Measurements from ENCODE around the gene ZNF468.
"Not testable (repeated sequence)": the region's sequence is repeated elsewhere in the genome, so short reads cannot be mapped to it uniquely, and the experiment has no call there.

ZNF468 gene

GRCh38 chr19:52857378-52858191 is at the start of gene ZNF468:
Gene ZNF468, minus strand, starts transcription at chr19:52857619. Its CDS starts 3,347 bp downstream, at chr19:52854272.
- peak; percentile 99 for ATAC-seq

GRCh38 chr19:52904052-52904780 is 46.8 kb upstream of the ZNF468 start:
- not testable (repeated sequence) for ATAC-seq

DNA sequence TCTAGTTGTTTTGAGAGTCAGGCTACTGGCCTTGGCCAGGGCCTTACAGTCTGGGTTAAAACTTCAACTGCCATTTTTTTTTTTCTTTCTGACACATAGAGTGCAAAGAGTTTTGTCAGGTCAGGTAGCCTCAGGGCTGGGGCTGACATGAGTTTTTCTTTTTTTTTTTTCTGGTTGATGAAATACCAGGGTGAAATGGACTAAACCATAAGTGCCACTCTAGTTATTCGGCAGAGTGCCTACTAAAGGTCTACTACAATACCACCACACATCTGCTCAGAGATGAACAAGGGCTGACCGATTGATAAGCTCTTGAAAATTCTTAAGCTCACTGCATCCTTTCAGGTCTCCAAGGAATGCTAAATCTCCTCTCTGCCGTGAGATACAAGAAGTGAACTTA is 44.4 kb upstream of the ZNF468 start:
- no peak for ATAC-seq

DNA sequence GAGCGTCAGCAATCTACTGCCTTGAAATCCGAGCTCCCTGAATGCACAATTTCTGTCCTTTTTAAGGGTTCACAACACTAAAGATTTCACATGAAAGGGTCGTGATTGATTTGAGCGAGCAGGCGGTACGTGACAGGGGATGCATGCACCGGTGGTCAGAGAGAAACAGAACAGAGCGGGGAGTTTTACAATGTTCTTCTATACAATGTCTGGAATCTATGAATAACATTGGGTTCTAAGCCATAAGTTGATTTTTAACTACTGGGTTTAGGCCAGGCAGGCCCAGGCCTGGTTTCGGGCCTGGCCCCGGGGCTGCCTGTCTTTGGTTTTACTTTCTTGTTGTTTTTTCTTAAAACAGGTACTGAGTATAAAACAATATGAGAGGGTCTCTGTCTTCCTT is 41.2 kb upstream of the ZNF468 start:
- ATAC-seq = not testable (repeated sequence)

DNA sequence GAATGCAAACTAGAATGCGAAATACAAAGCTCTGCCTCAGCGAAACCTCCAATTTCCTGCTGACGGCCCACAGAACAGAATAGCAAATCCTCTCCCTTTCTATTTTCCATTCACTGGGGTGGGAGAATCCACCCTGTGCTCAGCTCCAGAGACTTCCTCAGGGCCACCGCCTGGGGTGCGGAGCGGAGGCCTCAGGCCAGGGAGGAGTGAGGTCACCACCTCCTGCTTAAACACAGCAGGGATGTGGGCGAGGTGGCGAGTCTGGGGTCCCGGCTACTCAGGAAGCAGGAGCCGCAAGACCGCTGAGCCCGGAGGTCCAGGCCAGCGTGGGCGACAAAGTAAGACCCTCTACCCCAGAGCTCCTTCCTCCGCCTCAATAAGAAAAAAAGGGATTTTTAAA is 40.7 kb upstream of the ZNF468 start:
- no peak for ATAC-seq

- ATAC-seq = peak; percentile 100
Observed at GRCh38 chr19:52897138-52897935, 39.9 kb upstream of the ZNF468 start, which contains the start of gene ZNF320. Gene ZNF320, minus strand, starts transcription at chr19:52897635. Its CDS starts 7,380 bp downstream, at chr19:52890255.

- no peak for ATAC-seq
Observed at GRCh38 chr19:52896431-52897137, 39.2 kb upstream of the ZNF468 start.

DNA sequence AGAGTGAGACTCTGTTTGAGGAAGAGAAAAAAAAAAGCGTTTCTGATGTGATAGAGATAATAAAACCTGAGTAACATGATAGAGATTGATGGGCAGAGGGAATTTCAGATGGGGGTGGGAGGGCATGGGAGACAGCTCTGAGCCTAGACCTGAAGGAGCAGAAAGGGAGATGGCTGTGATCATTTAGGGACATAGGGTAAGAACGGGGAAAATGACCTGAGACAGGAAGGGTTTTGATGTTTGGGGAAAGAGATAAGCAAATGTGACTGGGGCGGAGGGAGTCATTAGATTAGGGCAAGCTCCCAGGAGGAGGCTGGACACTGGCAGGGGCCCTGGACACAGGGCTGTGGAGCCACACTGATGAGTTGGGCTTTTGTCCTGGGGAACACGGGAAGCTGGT is 33.9 kb upstream of the ZNF468 start:
- no peak for ATAC-seq

DNA sequence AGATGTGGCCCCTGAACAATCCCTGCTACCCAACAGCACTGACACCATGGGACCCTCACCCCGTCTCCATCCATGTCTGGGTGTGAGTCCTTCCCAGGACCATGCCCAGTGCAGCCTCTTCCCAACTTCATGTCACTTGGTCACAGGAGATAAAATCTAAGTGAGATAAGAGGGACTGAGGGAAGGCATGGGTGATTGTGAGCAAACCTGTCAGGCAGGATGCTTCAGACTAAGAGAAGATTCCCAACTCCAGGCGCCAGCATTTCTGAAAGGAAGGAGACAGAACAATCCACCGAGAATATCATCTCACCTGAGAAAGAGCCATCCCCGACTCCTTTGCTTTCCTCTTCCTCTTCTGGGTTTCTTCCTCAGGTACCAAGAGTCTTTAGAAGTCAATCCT is 32.5 kb upstream of the ZNF468 start:
- ATAC-seq = no peak

- no peak for ATAC-seq
Observed at GRCh38 chr19:52889076-52889475, 31.7 kb upstream of the ZNF468 start.

DNA sequence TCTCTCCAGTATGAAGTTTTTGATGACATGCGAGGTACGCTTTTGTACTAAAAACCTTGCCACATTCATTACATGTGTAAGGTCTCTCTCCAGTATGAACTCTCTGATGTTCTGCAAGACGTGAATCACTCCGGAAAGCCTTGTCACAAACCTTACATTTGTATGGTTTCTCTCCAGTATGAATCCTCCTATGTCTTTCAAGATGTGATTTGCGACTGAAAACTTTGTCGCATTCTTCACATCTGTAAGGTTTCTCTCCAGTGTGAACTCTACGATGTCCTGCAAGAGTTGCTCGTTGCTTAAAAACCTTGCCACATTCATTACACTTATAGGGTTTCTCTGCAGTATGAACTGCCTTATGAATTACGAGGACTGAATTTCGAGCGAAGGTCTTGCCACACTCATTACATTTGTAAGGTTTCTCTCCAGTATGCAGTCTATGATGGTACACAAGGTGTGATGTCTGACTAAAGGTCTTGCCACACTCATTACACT is 23.5 kb upstream of the ZNF468 start:
- ATAC-seq = no peak

DNA sequence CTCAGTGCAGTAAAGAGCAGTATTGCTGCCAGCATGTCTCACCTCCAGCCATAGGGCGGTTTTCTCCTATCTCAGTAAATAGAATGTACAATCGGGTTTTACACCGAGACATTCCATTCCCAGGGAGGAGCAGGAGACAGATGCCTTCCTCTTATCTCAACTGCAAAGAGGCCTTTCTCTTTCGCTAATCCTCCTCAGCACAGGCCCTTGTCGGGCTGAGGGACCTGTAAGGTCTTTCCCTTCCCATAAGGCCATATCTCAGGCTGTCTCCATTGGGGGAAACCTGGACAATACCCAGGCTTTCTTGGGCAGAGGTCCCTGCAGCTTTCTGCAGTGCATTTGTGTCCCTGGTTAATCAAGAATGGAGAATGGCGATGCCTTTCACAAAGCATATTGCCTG is 15.6 kb upstream of the ZNF468 start:
- not testable (repeated sequence) for ATAC-seq

GRCh38 chr19:52871466-52871865 is 14.0 kb upstream of the ZNF468 start:
- no peak for ATAC-seq

DNA sequence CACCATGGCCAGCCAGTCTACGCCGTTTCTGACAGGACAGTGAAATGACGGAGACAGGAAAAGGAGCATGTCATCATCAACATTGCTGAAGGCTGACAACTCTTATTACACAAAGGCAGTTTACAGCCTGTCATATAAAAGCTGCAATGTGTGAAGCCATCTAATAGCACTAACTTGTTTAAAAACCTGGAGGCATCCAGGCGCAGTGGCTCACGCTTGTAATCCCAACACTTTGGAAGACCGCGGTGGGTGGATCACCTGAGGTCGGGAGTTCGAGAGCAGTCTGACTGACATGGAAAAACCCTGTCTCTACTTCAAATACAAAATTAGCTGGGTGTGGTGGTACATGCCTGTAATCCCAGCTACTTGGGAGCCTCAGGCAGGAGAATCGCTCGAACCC is 10.6 kb upstream of the ZNF468 start:
- not testable (repeated sequence) for ATAC-seq

DNA sequence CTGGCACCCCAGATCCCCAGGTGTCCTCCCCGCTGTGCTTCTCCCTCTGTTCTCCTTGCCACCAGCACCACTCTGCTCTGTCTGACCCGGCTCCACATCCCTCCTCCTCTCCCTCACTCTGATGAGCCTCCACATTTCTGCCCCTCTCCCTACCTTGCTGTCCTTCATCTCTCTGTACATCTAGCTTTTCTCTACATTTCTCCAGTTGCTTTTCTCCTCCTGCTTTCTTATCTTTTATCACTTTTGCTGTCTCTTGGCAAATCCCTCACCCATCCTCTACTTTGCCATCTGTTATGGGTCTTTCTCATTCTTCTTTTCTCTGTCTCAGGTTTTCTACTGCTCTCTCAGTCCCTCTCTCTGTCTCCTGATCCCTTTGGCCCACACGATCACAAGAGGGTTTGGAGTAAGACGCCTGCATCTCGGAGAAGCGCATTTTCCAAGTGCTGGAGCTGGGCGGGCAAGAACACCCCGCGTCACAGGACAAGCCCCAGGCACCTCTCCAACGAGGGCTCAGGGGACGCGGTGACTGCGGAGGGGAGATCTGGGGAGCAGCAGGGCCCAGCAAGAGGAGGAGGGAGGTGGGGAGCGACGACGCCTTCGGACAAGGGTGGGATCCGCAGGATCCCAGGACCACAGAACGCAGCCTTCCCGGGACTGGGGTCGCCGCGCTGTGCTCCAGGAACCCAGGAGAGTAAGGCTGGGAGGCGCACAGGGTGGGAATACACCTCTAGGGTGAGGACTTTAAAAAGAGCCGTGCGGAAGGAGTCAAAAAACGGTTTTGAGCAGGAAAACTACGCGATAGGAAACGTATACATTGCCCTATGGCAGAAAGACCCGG is 660 bp downstream of the ZNF468 start:
- peak; percentile 3 to 9 for ATAC-seq

GRCh38 chr19:52847352-52847751 is 10.1 kb downstream of the ZNF468 start:
- not testable (repeated sequence) for ATAC-seq

DNA sequence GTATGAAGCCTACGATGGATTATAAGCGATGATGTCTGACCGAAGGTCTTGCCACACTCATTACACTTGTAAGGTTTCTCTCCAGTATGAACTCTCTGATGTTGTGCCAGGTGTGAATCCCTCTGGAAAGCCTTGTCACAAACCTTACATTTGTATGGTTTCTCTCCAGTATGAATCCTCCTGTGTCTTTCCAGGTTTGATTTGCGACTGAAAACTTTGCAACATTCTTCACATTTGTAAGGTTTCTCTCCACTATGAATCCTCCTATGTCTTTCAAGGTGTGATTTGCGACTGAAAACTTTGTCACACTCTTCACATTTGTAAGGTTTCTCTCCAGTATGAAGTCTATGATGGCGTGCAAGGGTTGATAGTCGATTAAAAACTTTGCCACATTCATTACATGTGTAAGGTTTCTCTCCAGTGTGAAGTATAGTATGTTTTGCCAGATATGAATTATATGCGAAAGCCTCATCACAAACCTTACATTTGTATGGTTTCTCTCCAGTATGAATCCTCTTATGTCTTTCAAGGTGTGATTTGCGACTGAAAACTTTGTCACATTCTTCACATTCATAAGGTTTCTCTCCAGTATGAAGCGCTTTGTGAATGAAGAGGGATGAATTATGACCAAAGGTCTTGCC is 16.5 kb downstream of the ZNF468 start:
- not testable (repeated sequence) for ATAC-seq

GRCh38 chr19:52834289-52834688 is 23.1 kb downstream of the ZNF468 start:
- not testable (repeated sequence) for ATAC-seq

GRCh38 chr19:52833541-52833940 is 23.9 kb downstream of the ZNF468 start:
- not testable (repeated sequence) for ATAC-seq

DNA sequence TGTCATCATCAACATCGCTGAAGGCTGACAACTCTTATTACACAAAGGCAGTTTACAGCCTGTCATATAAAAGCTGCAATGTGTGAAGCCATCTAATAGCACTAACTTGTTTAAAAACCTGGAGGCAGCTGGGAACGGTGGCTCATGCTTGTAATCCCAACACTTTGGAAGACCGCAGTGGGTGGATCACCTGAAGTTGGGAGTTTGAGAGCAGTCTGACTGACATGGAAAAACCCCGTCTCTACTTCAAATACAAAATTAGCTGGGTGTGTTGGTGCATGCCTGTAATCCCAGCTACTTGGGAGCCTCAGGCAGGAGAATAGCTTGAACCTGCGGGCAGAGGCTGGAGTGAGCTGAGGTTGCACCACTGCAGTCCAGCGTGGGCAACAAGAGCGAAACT is 27.6 kb downstream of the ZNF468 start:
- not testable (repeated sequence) for ATAC-seq

GRCh38 chr19:52825765-52826164 is 31.7 kb downstream of the ZNF468 start:
- no peak for ATAC-seq
